Mesodermal cell (in vitro differentiated cells): ENCODE data around the gene KHNYN.

Experiments used
- H3K27ac ChIP-seq: 2 replicates; pipeline ENCODE4 v1.7.0; 2013; ENCODE audit warnings: mild to moderate bottlenecking, low read depth, low read length, moderate library complexity; ENCODE audit not compliant: severe bottlenecking
- H3K36me3 ChIP-seq: 2 replicates; pipeline ENCODE4 v1.7.1; 2013; ENCODE audit warnings: mild to moderate bottlenecking, low read length, moderate library complexity; ENCODE audit not compliant: control insufficient read depth, insufficient read depth
- H3K4me1 ChIP-seq: one replicate; pipeline ENCODE4 v1.7.1; 2013; ENCODE audit warnings: mild to moderate bottlenecking, low read length; ENCODE audit not compliant: insufficient read depth, control insufficient read depth, poor library complexity, severe bottlenecking
- H3K4me3 ChIP-seq: 2 replicates; pipeline ENCODE4 v1.7.0; 2013; ENCODE audit warnings: low read length, control low read depth, mild to moderate bottlenecking; ENCODE audit not compliant: insufficient read depth, poor library complexity, severe bottlenecking; ENCODE audit errors: extremely low read depth
- H3K9me3 ChIP-seq: 2 replicates; pipeline ENCODE4 v1.7.1; 2013; ENCODE audit warnings: mild to moderate bottlenecking, low read length, moderate library complexity; ENCODE audit not compliant: control insufficient read depth
- WGBS, 2 experiments: methylation state at CpG; one replicate each; pipeline ENCODE4 v1.1.5; 2013; ENCODE audit warnings: missing lambda C conversion rate in 2 of 2; ENCODE audit not compliant: insufficient coverage in 2 of 2; 5-methylcytosine and 5-hydroxymethylcytosine counted together

The KHNYN gene

DNA sequence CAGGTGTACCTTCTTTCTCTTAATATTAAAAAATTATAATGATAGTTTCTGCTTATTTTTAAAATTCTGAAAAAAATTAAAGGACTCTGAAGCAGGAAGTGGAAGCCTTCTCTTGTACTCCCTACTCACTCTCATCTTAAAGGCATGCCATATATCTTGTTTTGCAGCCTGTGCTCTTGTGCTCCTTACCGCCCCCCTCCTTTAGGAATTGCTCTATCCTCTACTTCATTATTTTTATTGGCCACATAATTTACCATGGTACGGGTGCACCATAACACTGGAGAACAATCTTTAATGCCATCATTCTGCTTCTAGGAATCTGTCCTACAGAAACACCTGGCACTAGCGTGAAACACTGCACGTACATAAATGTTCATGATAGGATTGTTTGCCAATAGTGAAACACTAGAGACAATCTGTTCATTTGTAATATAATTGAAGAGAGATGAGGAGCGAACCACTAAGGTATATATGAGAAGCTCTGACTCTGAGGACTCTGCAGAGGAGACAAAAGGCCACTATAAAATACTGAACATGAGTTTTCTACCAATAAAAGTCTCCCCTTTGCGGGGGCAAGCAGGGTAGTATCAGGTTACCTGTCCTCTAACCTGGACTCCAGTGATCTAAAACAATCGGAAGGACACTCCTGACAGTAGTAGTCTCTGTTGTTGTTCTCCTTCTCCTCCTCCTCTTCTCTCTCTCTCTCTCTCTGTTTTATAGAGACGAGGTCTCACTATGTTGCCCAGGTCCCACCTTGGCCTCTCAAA, 37.2 kb upstream of the KHNYN start:
- 80 to 89% methylated on average over 5 to 6 of the region's 8 CpGs for WGBS, 2 experiments
- Histone ChIP-seq H3K9me3 (no peaks in the 10 kb centered on the region), H3K4me1 (peaks cover 16% of the 10 kb centered on the region), H3K4me3 (no peak overlapping the region), H3K27ac (no peak overlapping the region), H3K36me3 (no peaks in the 10 kb centered on the region)

GRCh38 chr14:24394275-24394674, 35.5 kb upstream of the KHNYN start:
- WGBS, 2 experiments: no CpG with 5 or more reads among the region's 3 CpGs
- Histone ChIP-seq H3K4me3 (no peak overlapping the region), H3K36me3 (no peaks in the 10 kb centered on the region), H3K4me1 (peaks cover 16% of the 10 kb centered on the region), H3K9me3 (no peaks in the 10 kb centered on the region), H3K27ac (no peak overlapping the region)

GRCh38 chr14:24395609-24396582, 33.9 kb upstream of the KHNYN start:
- 96 to 100% methylated on average over 4 to 5 of the region's 8 CpGs for WGBS, 2 experiments
- Histone ChIP-seq H3K4me1 (peaks cover 23% of the 10 kb centered on the region), H3K4me3 (no peak overlapping the region), H3K27ac (no peak overlapping the region), H3K36me3 (no peaks in the 10 kb centered on the region), H3K9me3 (no peaks in the 10 kb centered on the region)

- Histone ChIP-seq H3K4me3 (no peak overlapping the region), H3K4me1 (peaks cover 22% of the 10 kb centered on the region)
- 64 to 81% methylated on average over 5 to 6 of the region's 6 CpGs for WGBS, 2 experiments
Observed at GRCh38 chr14:24397639-24398292, 32.0 kb upstream of the KHNYN start.

DNA sequence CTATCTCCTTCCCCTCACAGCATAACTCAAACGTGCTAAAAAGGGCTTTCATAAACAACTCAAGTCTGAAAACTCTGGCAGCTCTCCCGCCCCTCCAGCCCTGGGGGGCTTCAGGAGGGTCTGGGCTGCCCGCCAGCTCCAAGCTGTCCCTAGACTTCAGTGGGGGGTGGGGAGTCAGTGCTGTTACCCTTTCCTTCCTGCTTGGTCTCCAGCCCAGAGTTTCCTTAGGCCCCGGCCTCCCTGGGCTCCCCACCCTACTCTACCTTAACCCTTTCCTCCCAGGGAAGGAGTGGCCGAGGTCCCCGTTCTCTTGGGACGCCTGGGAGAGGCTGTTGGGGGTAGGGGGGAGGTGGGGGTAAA, 31.5 kb upstream of the KHNYN start:
- WGBS, 2 experiments: 38% methylated on average over 3 of the region's 7 CpGs; no CpG with 5 or more reads in 1 of the 2 experiments
- Histone ChIP-seq H3K4me1 (peaks cover 20% of the 10 kb centered on the region), H3K9me3 (no peaks in the 10 kb centered on the region), H3K4me3 (peak overlapping the region; percentile 63), H3K27ac (peak overlapping the region; percentile 54), H3K36me3 (no peaks in the 10 kb centered on the region)

More at GRCh38 chr14:24397639-24398292, 32.0 kb upstream of the KHNYN start:
- H3K36me3 ChIP-seq: no peaks in the 10 kb centered on the region
- H3K27ac ChIP-seq: peak overlapping the region; percentile 54
- H3K9me3 ChIP-seq: no peaks in the 10 kb centered on the region

DNA sequence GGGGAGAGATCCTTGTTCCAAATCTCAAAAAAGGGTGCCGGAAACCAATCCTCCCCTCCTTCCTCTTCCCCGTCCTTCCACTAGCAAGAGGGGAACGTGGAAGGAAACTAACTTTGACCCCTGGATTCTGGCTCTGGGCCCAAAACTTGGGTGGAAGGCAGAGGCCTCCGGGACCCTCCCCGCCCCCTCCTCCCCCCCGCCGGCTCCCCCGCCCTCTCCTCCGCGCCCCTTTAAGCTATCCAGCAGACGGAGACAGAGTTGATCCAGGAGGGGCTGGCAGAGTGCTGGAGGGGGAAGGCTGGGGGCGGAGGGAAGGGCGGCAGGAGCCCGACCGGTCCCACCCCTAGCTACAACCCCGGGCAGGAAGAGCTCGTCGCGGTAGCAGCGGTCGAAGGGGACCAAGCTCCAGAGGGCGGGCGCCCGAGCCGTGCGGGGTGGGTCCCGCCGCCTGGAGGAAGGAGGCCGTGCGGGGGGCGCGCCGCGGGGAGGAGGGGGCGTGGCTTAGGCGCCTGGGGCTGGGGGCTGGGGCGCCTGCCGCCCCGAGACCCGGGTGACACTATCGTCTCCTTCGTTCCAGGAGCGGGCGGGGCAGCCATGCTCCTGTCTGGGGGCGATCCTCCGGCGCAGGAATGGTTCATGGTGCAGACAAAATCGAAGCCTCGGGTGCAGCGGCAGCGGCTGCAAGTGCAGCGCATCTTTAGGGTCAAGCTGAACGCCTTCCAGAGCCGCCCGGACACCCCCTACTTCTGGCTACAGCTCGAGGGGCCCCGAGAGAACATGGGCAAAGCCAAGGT, 30.9 kb upstream of the KHNYN start, which contains the start of gene NYNRIN:
Gene NYNRIN (plus strand): TSS at position 351 of the 794 bp plus-strand sequence. CDS start 244 bp downstream, at position 595.
- H3K4me1 ChIP-seq: peaks cover 23% of the 10 kb centered on the region
- peak within 1 kb of the TSS; percentile 63 for H3K4me3 ChIP-seq
- H3K27ac ChIP-seq: peak within 1 kb of the TSS; percentile 54
- no peaks in the 10 kb centered on the region for H3K36me3 ChIP-seq
- no peaks in the 10 kb centered on the region for H3K9me3 ChIP-seq
- 0% methylated on average over 19 to 20 of the region's 57 CpGs for WGBS, 2 experiments

DNA sequence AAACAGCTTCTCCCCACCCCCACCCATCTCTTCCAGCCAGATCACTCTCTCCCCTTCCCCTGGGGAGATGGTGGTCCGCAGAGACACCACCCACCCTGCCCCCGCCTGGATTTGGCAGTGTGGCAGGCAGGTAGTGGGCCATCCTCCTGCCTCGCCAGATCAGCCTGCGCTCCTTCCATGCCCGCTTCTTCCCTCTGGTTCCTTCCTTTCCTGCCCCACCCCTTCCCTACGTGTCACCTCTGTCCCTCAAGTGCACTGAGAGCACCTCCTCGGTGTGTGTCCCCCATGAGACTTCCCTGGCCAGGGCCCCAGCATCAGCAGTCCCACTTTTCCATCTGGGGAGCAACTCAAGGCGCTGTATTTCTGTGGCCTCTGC, 30.3 kb upstream of the KHNYN start:
- WGBS, 2 experiments: 23 to 27% methylated on average over 3 to 6 of the region's 8 CpGs
- H3K4me1 ChIP-seq: peaks cover 26% of the 10 kb centered on the region

DNA sequence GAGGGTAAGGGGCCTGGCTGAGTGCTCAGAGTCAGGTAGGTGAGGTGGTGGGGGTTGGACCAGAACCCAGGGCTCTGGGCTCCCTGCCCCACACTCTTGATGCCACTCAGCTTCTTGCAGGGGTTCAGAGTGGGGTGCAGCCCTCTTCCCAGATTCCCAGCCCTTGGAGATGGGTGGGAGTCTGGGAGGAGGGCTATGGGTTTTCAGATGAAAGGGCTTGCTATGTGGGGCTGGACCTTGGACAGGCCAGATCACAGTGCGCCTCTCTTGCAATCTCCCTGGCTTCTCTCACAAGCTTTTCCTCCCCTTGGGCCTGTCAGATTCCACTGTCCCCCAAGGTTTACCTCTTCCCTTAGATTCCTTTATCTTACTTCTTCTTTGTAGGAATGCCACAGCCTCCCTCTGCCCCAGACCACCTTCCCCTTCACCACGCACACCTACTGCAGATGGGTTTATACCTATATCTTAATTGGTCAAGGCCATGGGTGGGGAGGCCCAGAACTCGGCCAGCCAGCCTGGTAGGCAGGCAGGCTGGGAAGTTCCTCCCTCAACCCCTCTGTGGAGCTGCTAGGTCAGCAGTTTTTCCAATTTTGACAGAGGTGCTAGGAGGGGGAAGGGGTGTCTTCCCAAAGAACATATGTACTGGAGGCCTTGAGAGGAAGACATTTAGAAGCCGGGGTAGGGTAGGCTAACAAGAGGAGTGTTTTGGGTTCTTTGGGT, 29.6 kb upstream of the KHNYN start:
- H3K9me3 ChIP-seq: no peaks in the 10 kb centered on the region
- no peak overlapping the region for H3K27ac ChIP-seq
- 81 to 89% methylated on average over 2 to 3 of the region's 4 CpGs for WGBS, 2 experiments
- peak overlapping the region; percentile 63 for H3K4me3 ChIP-seq
- H3K36me3 ChIP-seq: no peaks in the 10 kb centered on the region
- peaks cover 26% of the 10 kb centered on the region for H3K4me1 ChIP-seq

More for the DNA sequence above, 30.3 kb upstream of the KHNYN start:
- no peak overlapping the region for H3K27ac ChIP-seq
- no peaks in the 10 kb centered on the region for H3K36me3 ChIP-seq
- H3K4me3 ChIP-seq: peak overlapping the region; percentile 63
- H3K9me3 ChIP-seq: no peaks in the 10 kb centered on the region

GRCh38 chr14:24401810-24402702, 27.7 kb upstream of the KHNYN start:
- WGBS, 2 experiments: 83 to 93% methylated on average over 5 to 8 of the region's 9 CpGs

More at GRCh38 chr14:24401810-24402702, 27.7 kb upstream of the KHNYN start:
- Histone ChIP-seq H3K36me3 (no peaks in the 10 kb centered on the region), H3K4me3 (no peak overlapping the region), H3K9me3 (no peaks in the 10 kb centered on the region), H3K4me1 (peaks cover 14% of the 10 kb centered on the region), H3K27ac (no peak overlapping the region)
